Stimulated activated CD8-positive, alpha-beta memory T cell treated with anti-CD3 and anti-CD28 coated beads, Interleukin-15, amount 100 ng/mL, for 48 hours (primary cell): ENCODE results near the gene SNAP25.

Source experiments
- DNase-seq, 2 donors: peaks; one replicate each; pipeline ENCODE4 v3.0.0-alpha.2; 2020; ENCODE audit warnings: low read depth in 2 of 2

Gene SNAP25

GRCh38 chr20:10304471-10305046 lies 85.9 kb downstream of the SNAP25 start:
- DNase-seq, result no peak

- no peak for DNase-seq
Measured at GRCh38 chr20:10306440-10307358, 88.1 kb downstream of the SNAP25 start.

GRCh38 chr20:10307359-10307735 lies 88.7 kb downstream of the SNAP25 start:
- no peak for DNase-seq

GRCh38 chr20:10308652-10309051 lies 90.0 kb downstream of the SNAP25 start:
- no peak for DNase-seq

- no peak for DNase-seq
Measured at GRCh38 chr20:10309326-10309725, 90.7 kb downstream of the SNAP25 start.

GRCh38 chr20:10312111-10312510 lies 93.5 kb downstream of the SNAP25 start:
- DNase-seq, result no peak

- DNase-seq, result no peak
Measured at GRCh38 chr20:10313215-10313614, 94.6 kb downstream of the SNAP25 start.

DNA sequence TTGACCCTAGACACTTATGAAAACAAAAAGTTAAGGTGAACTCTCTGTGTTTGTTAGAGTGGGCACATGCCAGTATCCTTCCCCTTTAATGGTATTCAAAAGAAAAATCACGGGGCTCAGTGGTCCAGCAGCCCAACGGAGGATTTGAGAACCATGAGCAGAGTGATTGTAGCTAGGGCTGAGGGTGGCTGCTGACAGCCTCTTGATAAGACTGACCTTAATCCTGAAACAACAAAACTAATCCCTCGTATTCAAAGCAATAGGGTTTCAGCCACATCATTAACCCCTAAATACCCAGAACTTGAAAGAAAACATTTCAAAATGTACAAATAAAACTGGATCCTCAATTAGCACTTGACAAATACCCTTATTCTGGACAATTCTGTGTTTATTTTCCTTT lies 95.1 kb downstream of the SNAP25 start:
- no peak for DNase-seq

- DNase-seq, result no peak
Measured at GRCh38 chr20:10314198-10314597, 95.6 kb downstream of the SNAP25 start.

DNA sequence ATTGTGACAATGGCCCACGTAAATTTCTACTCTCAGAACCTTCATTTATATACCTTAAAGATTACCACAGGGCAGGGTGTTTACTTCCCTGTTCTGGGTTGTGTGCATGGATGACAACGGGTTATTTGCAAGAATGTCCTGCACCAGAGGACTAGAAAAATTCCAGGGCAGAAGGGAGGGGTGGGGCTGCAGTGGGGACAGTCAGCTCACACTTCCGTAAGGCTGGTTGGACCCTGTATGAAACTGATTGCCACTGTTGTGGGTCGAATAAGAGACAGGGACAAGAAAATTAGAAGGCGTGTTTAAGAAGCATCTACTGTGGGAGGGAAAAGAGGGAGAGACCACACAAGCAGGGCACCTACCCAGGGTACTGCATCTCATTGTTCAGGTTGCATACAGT lies 96.5 kb downstream of the SNAP25 start:
- no peak for DNase-seq

DNA sequence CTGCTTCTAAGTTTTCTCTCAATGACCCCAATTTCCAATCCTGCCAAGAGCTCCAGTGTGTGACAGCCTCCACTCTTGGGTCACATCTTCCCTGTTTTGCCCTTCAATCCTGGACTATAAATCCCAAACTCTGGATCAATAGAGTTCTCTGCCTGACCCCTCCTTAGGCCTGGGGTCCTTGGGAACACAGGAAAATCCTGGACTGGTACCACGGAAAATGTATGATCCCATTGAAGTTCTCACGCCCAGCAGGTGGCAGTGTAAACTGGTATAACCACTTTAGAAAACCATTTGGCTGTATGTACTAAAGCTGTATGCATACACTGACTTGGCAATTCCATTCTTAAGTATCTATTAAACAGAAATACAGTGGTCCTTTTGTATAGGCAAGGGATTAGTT lies 98.0 kb downstream of the SNAP25 start:
- no peak for DNase-seq

DNA sequence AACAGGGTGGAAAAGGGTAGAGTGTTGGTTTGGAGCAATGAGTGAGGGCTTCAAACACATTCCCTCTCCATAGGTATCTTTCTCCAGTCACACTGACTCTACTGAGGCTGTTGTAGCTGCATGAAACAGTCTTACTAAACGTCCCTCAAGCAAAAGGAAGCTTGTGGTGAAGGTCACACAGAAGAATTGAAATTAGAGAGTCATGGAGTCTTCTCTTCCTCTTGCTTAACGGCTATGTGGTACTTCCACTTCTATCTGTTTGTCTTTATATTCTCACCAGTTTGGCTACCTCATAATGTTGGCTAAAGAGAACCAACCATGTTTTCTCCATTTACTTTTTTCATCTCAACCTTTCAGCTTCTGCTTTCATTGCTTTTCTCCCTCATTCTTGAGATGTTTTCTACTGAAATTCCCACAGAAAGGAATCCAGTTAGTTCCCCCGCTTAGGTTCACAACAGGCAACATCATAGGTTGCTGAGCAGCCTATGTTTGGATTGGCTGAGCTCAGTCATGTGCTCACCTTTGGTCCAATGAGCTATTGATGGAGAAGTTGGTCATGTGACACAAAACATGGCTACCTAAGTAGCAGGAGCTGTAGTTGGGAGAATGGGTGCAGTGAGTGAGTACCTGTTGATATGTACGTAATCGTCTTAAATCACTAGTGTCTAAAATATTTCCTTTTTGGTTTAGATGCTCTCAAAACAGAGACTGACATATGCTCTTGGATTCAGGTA lies 99.8 kb downstream of the SNAP25 start:
- no peak for DNase-seq

DNA sequence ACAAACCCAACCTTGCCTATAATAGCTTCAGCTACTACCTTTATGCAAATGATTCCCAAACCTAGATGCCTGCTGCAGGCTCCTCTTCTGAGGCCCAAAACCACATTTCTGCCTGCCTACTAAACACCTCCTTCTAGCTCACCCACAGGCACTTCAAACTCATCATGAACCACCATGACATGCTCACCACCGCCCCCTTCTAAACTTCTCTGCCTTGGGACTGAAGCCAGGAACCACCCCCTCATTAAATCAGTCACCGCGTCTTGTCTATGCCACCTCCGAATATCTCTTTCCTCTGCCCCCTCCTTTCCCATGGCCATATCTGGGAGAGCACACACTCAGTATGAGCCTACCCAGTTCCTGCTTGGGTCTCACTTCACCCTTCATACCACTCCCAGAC lies 101.2 kb downstream of the SNAP25 start:
- no peak for DNase-seq

DNA sequence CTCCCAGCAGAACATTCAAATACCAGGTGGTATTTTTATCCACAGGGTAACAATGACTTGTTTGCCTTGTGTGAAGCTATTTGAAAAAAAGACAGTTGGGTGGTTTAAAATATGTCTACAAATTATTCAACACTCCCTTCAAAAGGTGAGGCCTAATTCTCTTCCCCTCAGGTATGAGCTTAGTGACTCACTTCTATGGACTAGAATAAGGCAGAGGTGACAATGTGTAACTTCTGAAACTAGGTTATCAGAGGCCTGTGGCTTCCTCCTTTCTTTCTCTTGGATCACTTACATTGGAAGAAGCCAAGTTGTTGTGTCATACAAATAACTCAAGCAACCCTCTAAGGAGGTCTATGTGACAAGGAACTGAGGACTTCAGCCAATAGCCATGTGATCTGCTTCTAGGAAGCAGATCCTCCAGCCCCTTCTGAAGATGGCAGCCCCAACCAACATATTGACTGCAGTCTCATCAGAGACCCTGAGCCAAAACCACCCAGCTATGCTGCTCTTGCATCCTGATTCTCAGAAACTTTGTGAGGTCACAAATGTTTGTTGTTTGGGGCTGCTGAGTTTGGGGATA lies 102.6 kb downstream of the SNAP25 start:
- no peak for DNase-seq

- no peak for DNase-seq
Measured at GRCh38 chr20:10322073-10323012, 103.7 kb downstream of the SNAP25 start.

- DNase-seq, result no peak
Measured at GRCh38 chr20:10323729-10324128, 105.1 kb downstream of the SNAP25 start.

- DNase-seq, result no peak
Measured at GRCh38 chr20:10324198-10324847, 105.7 kb downstream of the SNAP25 start.

GRCh38 chr20:10328897-10329255 lies 110.2 kb downstream of the SNAP25 start:
- no peak for DNase-seq

DNA sequence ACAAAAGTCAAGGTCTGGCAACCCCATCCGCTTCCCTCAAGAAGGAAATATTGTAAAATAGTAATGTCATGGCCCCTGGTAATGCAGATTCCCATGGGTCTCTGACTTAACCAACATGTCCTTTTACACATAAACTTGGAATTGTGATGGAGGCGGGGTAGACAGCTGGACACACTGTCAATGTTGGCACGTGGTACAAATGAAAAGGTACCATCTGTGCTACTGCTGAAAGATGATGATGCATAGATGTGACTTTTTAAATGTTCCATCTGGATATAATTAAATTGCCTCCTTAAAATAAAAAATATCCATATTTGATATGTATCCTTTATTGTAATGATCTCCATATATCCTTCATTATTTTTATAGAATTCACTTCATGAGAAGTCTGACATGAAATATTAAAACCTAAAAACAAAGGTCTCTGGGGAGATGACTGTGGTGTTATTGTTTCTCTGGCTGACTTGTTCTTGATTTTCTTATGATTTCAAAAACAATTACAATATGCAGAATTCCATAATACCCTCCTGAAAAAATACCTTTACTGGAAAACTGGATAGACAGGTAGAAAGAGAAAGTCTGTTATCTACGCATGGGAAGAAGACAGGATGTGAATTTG lies 110.9 kb downstream of the SNAP25 start:
- DNase-seq, result no peak

DNA sequence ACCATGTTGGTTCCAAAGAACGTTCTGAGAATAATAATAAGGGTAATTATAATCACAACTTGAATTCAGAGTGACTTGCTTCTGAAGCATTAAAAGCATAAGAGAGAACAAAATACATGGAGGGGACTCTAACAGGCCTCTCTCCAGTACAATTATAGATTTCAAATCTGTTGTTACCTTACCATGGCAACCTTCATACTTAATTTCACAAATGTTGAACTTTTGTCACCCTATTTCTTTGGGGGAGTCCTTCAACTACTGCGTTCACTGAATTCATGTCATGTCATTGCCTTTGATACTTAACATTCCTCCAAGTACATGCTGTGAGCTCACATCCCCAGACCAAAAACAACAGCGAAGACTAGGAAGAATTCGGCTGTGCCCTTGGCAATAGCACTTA lies 111.4 kb downstream of the SNAP25 start:
- no peak for DNase-seq
